DND-41 (cell line): ENCODE results near the gene NXT2.

Experiments
- ATAC-seq: fragments of 200-7000 bp; cut with Tn5 transposase; 3 replicates; pipeline ENCODE4 v1.9.1; 2021; ENCODE audit warnings: low read depth; ENCODE audit not compliant: insufficient read depth
- DNase-seq: peaks from one replicate; pipeline ENCODE4 v3.0.0-alpha.2; 2020
- H2AFZ ChIP-seq: 2 replicates; pipeline ENCODE4 v1.6.0; 2012; ENCODE audit warnings: low read depth, low read length
- H3K27ac ChIP-seq: 2 replicates; pipeline ENCODE4 v1.5.1; 2012; ENCODE audit warnings: low read length, inconsistent platforms
- H3K27me3 ChIP-seq: fragments of 200-600 bp; sonication (generic); 2 replicates; pipeline ENCODE4 v1.6.0; 2012; ENCODE audit warnings: low read length, mild to moderate bottlenecking, inconsistent platforms; ENCODE audit not compliant: insufficient read depth, poor library complexity
- H3K36me3 ChIP-seq: 2 replicates; pipeline ENCODE4 v1.5.1; 2012; ENCODE audit warnings: low read length, inconsistent platforms; ENCODE audit not compliant: insufficient read depth
- H3K4me1 ChIP-seq: 2 replicates; pipeline ENCODE4 v1.5.1; 2012; ENCODE audit warnings: mild to moderate bottlenecking, low read length; ENCODE audit not compliant: insufficient read depth
- H3K4me2 ChIP-seq: 2 replicates; pipeline ENCODE4 v1.6.0; 2012; ENCODE audit warnings: mild to moderate bottlenecking, moderate library complexity, low read length, inconsistent platforms; ENCODE audit not compliant: insufficient read depth
- H3K4me3 ChIP-seq, 2 experiments: fragments of 200-600 bp in 1 of 2; shearing (Covaris generic) in 1 of 2; 2 replicates each; pipeline ENCODE4 v1.5.1; 2012 to 2016; ENCODE audit warnings: inconsistent platforms in 2 of 2, low read length in 2 of 2, mild to moderate bottlenecking in 2 of 2, low read depth in 1 of 2, moderate library complexity in 1 of 2
- H3K79me2 ChIP-seq: 2 replicates; pipeline ENCODE4 v1.6.0; 2012; ENCODE audit warnings: low read length, inconsistent platforms; ENCODE audit not compliant: insufficient read depth
- H3K9ac ChIP-seq: 2 replicates; pipeline ENCODE4 v1.6.0; 2012; ENCODE audit warnings: low read depth, mild to moderate bottlenecking, inconsistent platforms, low read length, moderate library complexity
- H3K9me3 ChIP-seq: 2 replicates; pipeline ENCODE4 v1.5.1; 2012; ENCODE audit warnings: low read length, moderate library complexity, mild to moderate bottlenecking, inconsistent platforms; ENCODE audit not compliant: insufficient read depth, severe bottlenecking
- H4K20me1 ChIP-seq: 2 replicates; pipeline ENCODE4 v1.6.0; 2012; ENCODE audit warnings: low read length; ENCODE audit not compliant: insufficient read depth
- EZH2 ChIP-seq: IDR thresholded peaks from 3 replicates; pipeline ENCODE4 v1.6.1; 2012; ENCODE audit warnings: borderline replicate concordance, low read depth, mild to moderate bottlenecking, moderate library complexity, low read length, inconsistent platforms; ENCODE audit not compliant: severe bottlenecking
- TF ChIP-seq, protein P1 (sequence below): IDR thresholded peaks from 2 replicates; pipeline ENCODE4 v1.5.1; 2012; ENCODE audit warnings: borderline replicate concordance, low read length, moderate library complexity, mild to moderate bottlenecking; ENCODE audit not compliant: poor library complexity, severe bottlenecking; ENCODE audit errors: extremely low read depth

NXT2 gene

DNA sequence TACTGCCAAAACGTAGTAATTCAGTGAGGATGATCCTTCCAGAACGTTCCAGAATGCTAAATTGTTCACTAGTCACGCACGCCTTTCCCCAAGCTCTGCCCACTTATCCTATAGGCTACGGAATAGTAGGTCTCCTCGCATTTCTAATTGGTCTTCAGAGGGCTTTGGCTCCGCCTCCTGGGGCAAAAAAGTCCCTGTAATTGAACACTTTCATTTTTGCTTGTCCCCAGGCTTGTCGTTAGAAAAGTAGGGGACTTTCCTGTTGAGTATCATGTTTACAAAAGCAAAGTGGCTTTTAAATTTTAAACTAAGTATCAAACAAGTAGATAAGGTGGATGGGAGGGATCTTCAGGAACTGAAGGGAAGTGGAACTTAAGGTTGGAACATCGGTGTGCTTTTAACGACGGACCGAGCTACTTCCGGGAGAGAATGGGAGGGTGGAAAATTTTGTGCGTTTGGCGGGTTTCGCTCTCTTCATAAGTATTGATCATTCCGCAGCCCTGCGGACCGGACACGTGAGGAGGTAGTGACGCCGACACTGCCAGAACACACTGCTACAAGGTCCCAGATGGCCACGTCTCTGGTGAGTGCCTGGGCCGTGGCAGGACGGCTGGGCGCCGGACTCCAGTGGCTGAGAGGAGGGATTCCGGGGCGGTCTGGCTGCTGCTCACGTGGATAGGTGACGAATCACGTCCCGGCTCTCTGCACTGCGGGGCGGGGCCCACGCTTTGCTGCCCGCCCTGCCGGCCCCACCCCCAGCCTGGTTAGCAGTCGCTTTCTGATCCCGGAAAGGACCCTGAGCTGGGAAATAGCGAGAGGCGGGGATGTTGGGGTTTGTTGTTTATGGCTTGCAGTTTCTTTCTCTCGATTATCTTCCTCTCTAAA lies at the start of gene NXT2:
NXT2 (plus strand) TSS at position 406 of the 885 bp plus-strand sequence; CDS start at position 569, 163 bp downstream.
- H3K27me3 ChIP-seq: no peaks in the 10 kb centered on the region
- H3K4me2 ChIP-seq: peak within 1 kb of the TSS; percentile 64
- H3K27ac ChIP-seq: peak within 1 kb of the TSS; percentile 98
- DNase-seq (peak; percentile 89), ATAC-seq (peak; percentile 99)
- H3K4me1 ChIP-seq: peaks cover 14% of the 10 kb centered on the region
- peak within 1 kb of the TSS; percentile 92 for H2AFZ ChIP-seq
- no peaks in the 10 kb centered on the region for H3K79me2 ChIP-seq
- no peaks in the 10 kb centered on the region for H4K20me1 ChIP-seq
- TF ChIP-seq, protein P1, sequence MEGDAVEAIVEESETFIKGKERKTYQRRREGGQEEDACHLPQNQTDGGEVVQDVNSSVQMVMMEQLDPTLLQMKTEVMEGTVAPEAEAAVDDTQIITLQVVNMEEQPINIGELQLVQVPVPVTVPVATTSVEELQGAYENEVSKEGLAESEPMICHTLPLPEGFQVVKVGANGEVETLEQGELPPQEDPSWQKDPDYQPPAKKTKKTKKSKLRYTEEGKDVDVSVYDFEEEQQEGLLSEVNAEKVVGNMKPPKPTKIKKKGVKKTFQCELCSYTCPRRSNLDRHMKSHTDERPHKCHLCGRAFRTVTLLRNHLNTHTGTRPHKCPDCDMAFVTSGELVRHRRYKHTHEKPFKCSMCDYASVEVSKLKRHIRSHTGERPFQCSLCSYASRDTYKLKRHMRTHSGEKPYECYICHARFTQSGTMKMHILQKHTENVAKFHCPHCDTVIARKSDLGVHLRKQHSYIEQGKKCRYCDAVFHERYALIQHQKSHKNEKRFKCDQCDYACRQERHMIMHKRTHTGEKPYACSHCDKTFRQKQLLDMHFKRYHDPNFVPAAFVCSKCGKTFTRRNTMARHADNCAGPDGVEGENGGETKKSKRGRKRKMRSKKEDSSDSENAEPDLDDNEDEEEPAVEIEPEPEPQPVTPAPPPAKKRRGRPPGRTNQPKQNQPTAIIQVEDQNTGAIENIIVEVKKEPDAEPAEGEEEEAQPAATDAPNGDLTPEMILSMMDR: no peak
- no peak for TF ChIP-seq EZH2
- peak within 1 kb of the TSS; percentile 41 to 77; a peak in 3 of 4 replicates for H3K4me3 ChIP-seq
- H3K9ac ChIP-seq: peak within 1 kb of the TSS; percentile 62
- no peaks in the 10 kb centered on the region for H3K36me3 ChIP-seq
- no peaks in the 10 kb centered on the region for H3K9me3 ChIP-seq

DNA sequence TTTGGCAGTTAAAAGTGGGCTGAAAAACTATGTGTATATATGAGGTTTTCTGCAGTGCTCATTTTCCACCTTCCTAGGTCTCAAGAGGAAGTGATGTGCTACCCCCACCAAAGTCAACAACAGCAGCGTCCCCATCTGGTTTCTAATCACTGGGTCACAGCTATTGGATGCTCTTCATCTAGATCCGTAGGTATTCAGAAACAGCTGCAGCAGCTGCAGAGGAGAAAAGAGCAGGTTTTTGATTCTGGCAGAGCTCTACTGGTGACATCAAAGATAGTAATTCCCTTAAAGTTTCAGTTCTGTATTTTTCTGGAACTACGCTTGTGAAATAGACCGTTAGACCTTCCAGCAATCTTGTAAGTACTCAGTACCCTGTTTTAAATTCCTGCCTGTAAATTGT lies 49.0 kb upstream of the NXT2 start:
- TF ChIP-seq EZH2: no peak
- TF ChIP-seq, protein P1: no peak
- no peaks in the 10 kb centered on the region for H3K9me3 ChIP-seq
- no peak for DNase-seq
- H3K27ac ChIP-seq: no peak overlapping the region
- no peak overlapping the region for H3K4me2 ChIP-seq
- no peaks in the 10 kb centered on the region for H3K79me2 ChIP-seq
- no peak overlapping the region for H2AFZ ChIP-seq
- no peaks in the 10 kb centered on the region for H4K20me1 ChIP-seq
- H3K4me1 ChIP-seq: no peaks in the 10 kb centered on the region
- H3K9ac ChIP-seq: no peak overlapping the region
- H3K4me3 ChIP-seq: no peak overlapping the region
- H3K36me3 ChIP-seq: no peaks in the 10 kb centered on the region
- no peak for ATAC-seq
- H3K27me3 ChIP-seq: no peaks in the 10 kb centered on the region

DNA sequence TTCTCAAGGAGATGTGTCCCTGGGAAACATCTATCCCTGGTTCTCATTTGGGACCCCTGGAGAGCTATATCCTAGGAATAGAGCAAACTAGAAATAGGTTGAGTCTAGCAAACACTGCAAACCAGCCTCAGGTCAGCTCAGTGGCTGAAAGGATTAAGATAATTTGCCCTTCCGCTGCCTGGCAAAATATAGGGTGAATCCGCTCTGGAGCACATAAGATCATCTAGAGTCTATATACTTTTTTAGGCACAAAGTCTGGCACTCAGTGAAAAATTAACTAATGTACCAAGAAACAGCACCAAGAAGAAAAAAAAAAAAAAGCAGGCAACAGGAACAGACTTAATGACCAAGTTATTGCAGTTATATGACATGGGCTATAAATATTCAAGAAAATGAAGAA lies 47.5 kb upstream of the NXT2 start:
- Histone ChIP-seq H3K4me2 (no peak overlapping the region), H3K36me3 (no peaks in the 10 kb centered on the region), H3K4me1 (no peaks in the 10 kb centered on the region), H4K20me1 (no peaks in the 10 kb centered on the region), H3K27ac (no peak overlapping the region), H3K79me2 (no peaks in the 10 kb centered on the region), H3K9me3 (no peaks in the 10 kb centered on the region), H3K27me3 (no peaks in the 10 kb centered on the region), H2AFZ (no peak overlapping the region), H3K9ac (no peak overlapping the region), H3K4me3 (no peak overlapping the region)
- ATAC-seq (no peak), DNase-seq (no peak)
- TF ChIP-seq EZH2: no peak
- TF ChIP-seq, protein P1: no peak
